ENCODE measurements around the gene GIN1. TPM values are rescaled to one million over a fixed set of nuclear protein-coding genes. Genes with fewer than 3 reads are reported as not detected.

GIN1 gene
- total RNA-seq, 1 experiment from 2014 or later: 5.7 TPM

DNA sequence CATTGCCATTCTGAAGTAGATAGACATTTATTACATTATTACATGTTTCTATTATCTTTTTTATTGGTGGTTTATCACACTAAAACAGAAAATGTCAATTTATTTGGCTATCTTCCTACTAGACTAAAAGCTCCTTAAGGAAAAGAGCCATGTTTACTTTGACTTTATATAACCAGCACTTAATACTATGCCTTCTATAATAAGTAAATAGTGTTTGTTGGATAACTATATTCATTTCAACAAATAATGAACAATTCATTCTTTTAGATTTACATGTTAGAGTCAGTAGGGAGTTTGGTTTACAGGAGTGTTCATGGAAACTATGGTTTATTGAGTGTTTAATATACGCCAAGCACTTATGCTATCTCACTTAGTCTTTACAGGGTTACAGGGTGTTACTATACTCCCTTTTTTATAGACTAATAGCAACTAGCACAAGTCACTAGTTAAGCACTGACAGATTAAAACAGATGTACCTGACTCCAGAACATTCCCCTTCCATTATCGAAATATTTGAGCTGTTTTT lies 7.4 kb upstream of the GIN1 start:
- POLR2A ChIA-PET: no interaction called here
- Mint-ChIP-seq H3K36me3 (no peaks in the 10 kb centered on the region), H3K27ac (no peak overlapping the region), H3K4me1 (0 out of 2 replicates have a peak, but pooled peaks cover 2% of the 10 kb centered on the region), H3K27me3 (ENCODE audit: low read depth) (no peaks in the 10 kb centered on the region), H3K9me3 (no peaks in the 10 kb centered on the region), H3K4me3 (no peak overlapping the region)
- DNase-seq (ENCODE audit: low spot score) (no peak), ATAC-seq (no peak)
- CTCF ChIA-PET: interaction anchor here (1.0 kb wide), 1 partner anchor 12 kb away, joined by 3 read pairs; no protein-coding TSS in a partner anchor
- TF ChIP-seq NFE2L1 (CRISPR knock-in tag; IDR thresholded peaks at IDR 0.05): no peak
- no peak for TF ChIP-seq TEAD1 (CRISPR knock-in tag; IDR thresholded peaks at IDR 0.05)
- no peak for TF ChIP-seq TCF7 (CRISPR knock-in tag; IDR thresholded peaks at IDR 0.05; ENCODE audit: low read depth)
- TF ChIP-seq ATF6 (CRISPR knock-in tag; IDR thresholded peaks at IDR 0.05): no peak
- TF ChIP-seq, protein P1, sequence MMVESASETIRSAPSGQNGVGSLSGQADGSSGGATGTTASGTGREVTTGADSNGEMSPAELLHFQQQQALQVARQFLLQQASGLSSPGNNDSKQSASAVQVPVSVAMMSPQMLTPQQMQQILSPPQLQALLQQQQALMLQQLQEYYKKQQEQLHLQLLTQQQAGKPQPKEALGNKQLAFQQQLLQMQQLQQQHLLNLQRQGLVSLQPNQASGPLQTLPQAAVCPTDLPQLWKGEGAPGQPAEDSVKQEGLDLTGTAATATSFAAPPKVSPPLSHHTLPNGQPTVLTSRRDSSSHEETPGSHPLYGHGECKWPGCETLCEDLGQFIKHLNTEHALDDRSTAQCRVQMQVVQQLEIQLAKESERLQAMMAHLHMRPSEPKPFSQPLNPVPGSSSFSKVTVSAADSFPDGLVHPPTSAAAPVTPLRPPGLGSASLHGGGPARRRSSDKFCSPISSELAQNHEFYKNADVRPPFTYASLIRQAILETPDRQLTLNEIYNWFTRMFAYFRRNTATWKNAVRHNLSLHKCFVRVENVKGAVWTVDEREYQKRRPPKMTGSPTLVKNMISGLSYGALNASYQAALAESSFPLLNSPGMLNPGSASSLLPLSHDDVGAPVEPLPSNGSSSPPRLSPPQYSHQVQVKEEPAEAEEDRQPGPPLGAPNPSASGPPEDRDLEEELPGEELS (CRISPR knock-in tag; IDR thresholded peaks at IDR 0.05): no peak
- TF ChIP-seq ZNF512 (CRISPR knock-in tag; IDR thresholded peaks at IDR 0.05; ENCODE audit: borderline replicate concordance): no peak
- TF ChIP-seq ZNF423 (CRISPR knock-in tag; IDR thresholded peaks at IDR 0.05): no peak
- TF ChIP-seq, protein P2, sequence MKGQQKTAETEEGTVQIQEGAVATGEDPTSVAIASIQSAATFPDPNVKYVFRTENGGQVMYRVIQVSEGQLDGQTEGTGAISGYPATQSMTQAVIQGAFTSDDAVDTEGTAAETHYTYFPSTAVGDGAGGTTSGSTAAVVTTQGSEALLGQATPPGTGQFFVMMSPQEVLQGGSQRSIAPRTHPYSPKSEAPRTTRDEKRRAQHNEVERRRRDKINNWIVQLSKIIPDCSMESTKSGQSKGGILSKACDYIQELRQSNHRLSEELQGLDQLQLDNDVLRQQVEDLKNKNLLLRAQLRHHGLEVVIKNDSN (CRISPR knock-in tag; IDR thresholded peaks at IDR 0.05): no peak
- no peak for TF ChIP-seq ERG (CRISPR knock-in tag; IDR thresholded peaks at IDR 0.05)
- TF ChIP-seq SOX15 (CRISPR knock-in tag; IDR thresholded peaks at IDR 0.05): no peak
- no peak for TF ChIP-seq PRRX2 (CRISPR knock-in tag; IDR thresholded peaks at IDR 0.05)
- no peak for TF ChIP-seq NFATC4 (CRISPR knock-in tag; IDR thresholded peaks at IDR 0.05)
- no peak for TF ChIP-seq ZNF396 (CRISPR knock-in tag; IDR thresholded peaks at IDR 0.05; ENCODE audit: borderline replicate concordance)
- no peak for TF ChIP-seq FOXK1 (CRISPR knock-in tag; IDR thresholded peaks at IDR 0.05)
- no peak for TF ChIP-seq E2F1 (CRISPR knock-in tag; IDR thresholded peaks at IDR 0.05)
- TF ChIP-seq AFF4 (CRISPR knock-in tag; IDR thresholded peaks at IDR 0.05; ENCODE audit: borderline replicate concordance): no peak
- TF ChIP-seq, protein P3, sequence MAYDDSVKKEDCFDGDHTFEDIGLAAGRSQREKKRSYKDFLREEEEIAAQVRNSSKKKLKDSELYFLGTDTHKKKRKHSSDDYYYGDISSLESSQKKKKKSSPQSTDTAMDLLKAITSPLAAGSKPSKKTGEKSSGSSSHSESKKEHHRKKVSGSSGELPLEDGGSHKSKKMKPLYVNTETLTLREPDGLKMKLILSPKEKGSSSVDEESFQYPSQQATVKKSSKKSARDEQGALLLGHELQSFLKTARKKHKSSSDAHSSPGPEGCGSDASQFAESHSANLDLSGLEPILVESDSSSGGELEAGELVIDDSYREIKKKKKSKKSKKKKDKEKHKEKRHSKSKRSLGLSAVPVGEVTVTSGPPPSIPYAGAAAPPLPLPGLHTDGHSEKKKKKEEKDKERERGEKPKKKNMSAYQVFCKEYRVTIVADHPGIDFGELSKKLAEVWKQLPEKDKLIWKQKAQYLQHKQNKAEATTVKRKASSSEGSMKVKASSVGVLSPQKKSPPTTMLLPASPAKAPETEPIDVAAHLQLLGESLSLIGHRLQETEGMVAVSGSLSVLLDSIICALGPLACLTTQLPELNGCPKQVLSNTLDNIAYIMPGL (CRISPR knock-in tag; IDR thresholded peaks at IDR 0.05): no peak
- no peak for TF ChIP-seq PREB (CRISPR knock-in tag; IDR thresholded peaks at IDR 0.05; ENCODE audit: borderline replicate concordance)
